Measurements from ENCODE around the gene ATP10B. TPM values are rescaled to one million over a fixed set of nuclear protein-coding genes. Genes with fewer than 3 reads are reported as not detected.
"Not testable (repeated sequence)": the region's sequence is repeated elsewhere in the genome, so short reads cannot be mapped to it uniquely, and the experiment has no call there.

The ATP10B gene
- polyA plus RNA-seq, 1 donor (not counting 4 experiments of a cell fraction or from before 2014, with no cell fraction given): 0.25 TPM

DNA sequence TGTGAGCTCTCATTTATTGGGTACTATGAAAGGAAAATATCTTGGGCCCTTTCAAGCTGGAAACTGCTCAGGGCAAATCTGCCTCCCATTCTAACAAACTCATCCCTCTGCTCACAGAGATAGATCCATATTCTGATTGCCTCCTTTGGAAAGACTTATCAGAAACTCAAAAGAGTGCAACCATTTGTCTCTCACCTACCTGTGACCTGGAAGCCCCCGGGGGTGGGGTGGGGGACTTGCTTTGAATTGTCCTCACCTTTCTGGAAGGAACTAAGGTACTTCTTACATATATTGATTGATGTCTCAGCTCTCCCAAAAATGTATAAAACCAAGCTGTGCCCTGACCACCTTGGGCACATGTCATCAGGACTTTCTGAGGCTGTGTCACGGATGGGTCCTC is 125.3 kb downstream of the ATP10B start:
- Histone ChIP-seq H3K36me3 (ENCODE audit: control insufficient read depth in 2 of 2, extremely low read depth in 1 of 2, insufficient read depth in 2 of 2, low read length in 2 of 2) (no peaks in the 10 kb centered on the region), H2AFZ (ENCODE audit: control insufficient read depth, low read length) (no peak overlapping the region), H3K4me2 (ENCODE audit: control insufficient read depth, extremely low read depth, insufficient read depth, low read depth, low read length) (no peak overlapping the region), H3K27me3 (ENCODE audit: control insufficient read depth, extremely low read depth, insufficient read depth, low read length) (no peaks in the 10 kb centered on the region), H3K9ac (ENCODE audit: control insufficient read depth, extremely low read depth, insufficient read depth, low read length) (no peak overlapping the region), H4K20me1 (ENCODE audit: control insufficient read depth, extremely low read depth, insufficient read depth, low read length) (no peaks in the 10 kb centered on the region), H3K9me1 (ENCODE audit: control insufficient read depth, extremely low read depth, insufficient read depth, low read length) (no peaks in the 10 kb centered on the region), H3K9me3 (ENCODE audit: control insufficient read depth, low read depth, low read length) (no peaks in the 10 kb centered on the region), H3K27ac (ENCODE audit: control insufficient read depth, insufficient read depth, low read length) (no peak overlapping the region), H3K4me3 (ENCODE audit: control insufficient read depth in 2 of 3, extremely low read depth in 1 of 3, insufficient read depth in 2 of 3, low read depth in 1 of 3, low read length in 3 of 3) (no peak overlapping the region), H3K79me2 (ENCODE audit: control insufficient read depth, insufficient read depth, low read length) (no peaks in the 10 kb centered on the region), H3K4me1 (ENCODE audit: control insufficient read depth, extremely low read depth, insufficient read depth, low read length) (no peaks in the 10 kb centered on the region)
- dilution Hi-C loops (cut with MboI; ENCODE audit: extremely low pct_ligation_motif_present, low sequenced_read_pairs): no loop called here
- DNase-seq (ENCODE audit: low read depth, low spot score): no peak
- FAIRE-seq: no peak
- TF ChIP-seq EZH2 (IDR thresholded peaks at IDR 0.05; ENCODE audit: low read length): no peak
- TF ChIP-seq, protein P1, sequence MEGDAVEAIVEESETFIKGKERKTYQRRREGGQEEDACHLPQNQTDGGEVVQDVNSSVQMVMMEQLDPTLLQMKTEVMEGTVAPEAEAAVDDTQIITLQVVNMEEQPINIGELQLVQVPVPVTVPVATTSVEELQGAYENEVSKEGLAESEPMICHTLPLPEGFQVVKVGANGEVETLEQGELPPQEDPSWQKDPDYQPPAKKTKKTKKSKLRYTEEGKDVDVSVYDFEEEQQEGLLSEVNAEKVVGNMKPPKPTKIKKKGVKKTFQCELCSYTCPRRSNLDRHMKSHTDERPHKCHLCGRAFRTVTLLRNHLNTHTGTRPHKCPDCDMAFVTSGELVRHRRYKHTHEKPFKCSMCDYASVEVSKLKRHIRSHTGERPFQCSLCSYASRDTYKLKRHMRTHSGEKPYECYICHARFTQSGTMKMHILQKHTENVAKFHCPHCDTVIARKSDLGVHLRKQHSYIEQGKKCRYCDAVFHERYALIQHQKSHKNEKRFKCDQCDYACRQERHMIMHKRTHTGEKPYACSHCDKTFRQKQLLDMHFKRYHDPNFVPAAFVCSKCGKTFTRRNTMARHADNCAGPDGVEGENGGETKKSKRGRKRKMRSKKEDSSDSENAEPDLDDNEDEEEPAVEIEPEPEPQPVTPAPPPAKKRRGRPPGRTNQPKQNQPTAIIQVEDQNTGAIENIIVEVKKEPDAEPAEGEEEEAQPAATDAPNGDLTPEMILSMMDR (optimal IDR thresholded peaks at IDR 0.05 in 1 of 3, IDR thresholded peaks at IDR 0.05 in 1 of 3, conservative IDR thresholded peaks at IDR 0.05 in 1 of 3; ENCODE audit: extremely low read depth in 1 of 3, insufficient read depth in 2 of 3, low read length in 3 of 3): no peak

DNA sequence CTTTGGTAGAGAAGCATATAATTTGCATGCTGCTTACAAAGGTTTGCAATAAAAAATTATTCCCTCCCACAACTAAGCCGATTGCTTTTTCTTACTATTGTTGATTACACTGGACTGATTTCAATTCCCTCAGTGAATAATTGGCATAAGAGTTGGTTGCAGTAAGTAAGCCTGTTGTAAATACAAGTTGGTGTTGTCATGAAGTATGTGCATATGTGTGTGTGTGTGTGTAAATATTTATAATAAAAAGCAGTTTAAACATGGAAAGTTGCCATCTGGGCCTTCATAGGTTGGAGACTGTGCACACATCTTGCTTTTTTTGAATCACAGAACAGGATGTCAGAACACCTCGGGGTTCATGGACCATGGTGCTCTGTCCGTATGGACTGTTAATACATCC is 131.2 kb downstream of the ATP10B start:
- no peaks in the 10 kb centered on the region for H3K27me3 ChIP-seq (ENCODE audit: control insufficient read depth, extremely low read depth, insufficient read depth, low read length)
- dilution Hi-C loops (cut with MboI; ENCODE audit: extremely low pct_ligation_motif_present, low sequenced_read_pairs): no loop called here

DNA sequence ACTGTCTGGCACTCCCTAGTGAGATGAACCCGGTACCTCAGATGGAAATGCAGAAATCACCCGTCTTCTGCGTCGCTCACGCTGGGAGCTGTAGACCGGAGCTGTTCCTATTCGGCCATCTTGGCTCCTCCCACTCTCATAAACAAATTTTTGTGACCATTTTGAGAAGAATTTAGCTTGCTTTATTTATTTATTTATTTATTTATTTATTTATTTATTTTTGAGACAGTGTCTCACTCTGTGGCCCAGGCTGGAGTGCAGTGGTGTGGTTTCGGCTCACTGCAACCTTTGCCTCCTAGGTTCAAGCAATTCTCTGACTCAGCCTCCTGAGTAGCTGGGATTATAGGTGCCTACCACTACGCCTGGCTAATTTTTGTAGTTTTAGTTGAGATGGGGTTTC is 136.5 kb downstream of the ATP10B start:
- H3K9ac ChIP-seq (ENCODE audit: control insufficient read depth, extremely low read depth, insufficient read depth, low read length); H3K36me3 ChIP-seq (ENCODE audit: control insufficient read depth in 2 of 2, extremely low read depth in 1 of 2, insufficient read depth in 2 of 2, low read length in 2 of 2); H3K4me1 ChIP-seq (ENCODE audit: control insufficient read depth, extremely low read depth, insufficient read depth, low read length); FAIRE-seq; H3K9me1 ChIP-seq (ENCODE audit: control insufficient read depth, extremely low read depth, insufficient read depth, low read length); H3K4me2 ChIP-seq (ENCODE audit: control insufficient read depth, extremely low read depth, insufficient read depth, low read depth, low read length); H2AFZ ChIP-seq (ENCODE audit: control insufficient read depth, low read length); H3K79me2 ChIP-seq (ENCODE audit: control insufficient read depth, insufficient read depth, low read length); H3K4me3 ChIP-seq (ENCODE audit: control insufficient read depth in 2 of 3, extremely low read depth in 1 of 3, insufficient read depth in 2 of 3, low read depth in 1 of 3, low read length in 3 of 3); DNase-seq (ENCODE audit: low read depth, low spot score); H4K20me1 ChIP-seq (ENCODE audit: control insufficient read depth, extremely low read depth, insufficient read depth, low read length); dilution Hi-C loops (cut with MboI; ENCODE audit: extremely low pct_ligation_motif_present, low sequenced_read_pairs); H3K27me3 ChIP-seq (ENCODE audit: control insufficient read depth, extremely low read depth, insufficient read depth, low read length); H3K9me3 ChIP-seq (ENCODE audit: control insufficient read depth, low read depth, low read length); H3K27ac ChIP-seq (ENCODE audit: control insufficient read depth, insufficient read depth, low read length): not testable (repeated sequence)

More for the DNA sequence above, 131.2 kb downstream of the ATP10B start:
- Histone ChIP-seq H3K9me1 (ENCODE audit: control insufficient read depth, extremely low read depth, insufficient read depth, low read length) (no peaks in the 10 kb centered on the region), H3K4me3 (ENCODE audit: control insufficient read depth in 2 of 3, extremely low read depth in 1 of 3, insufficient read depth in 2 of 3, low read depth in 1 of 3, low read length in 3 of 3) (no peak overlapping the region), H2AFZ (ENCODE audit: control insufficient read depth, low read length) (no peak overlapping the region), H3K36me3 (ENCODE audit: control insufficient read depth in 2 of 2, extremely low read depth in 1 of 2, insufficient read depth in 2 of 2, low read length in 2 of 2) (no peaks in the 10 kb centered on the region), H3K9me3 (ENCODE audit: control insufficient read depth, low read depth, low read length) (no peaks in the 10 kb centered on the region), H3K4me2 (ENCODE audit: control insufficient read depth, extremely low read depth, insufficient read depth, low read depth, low read length) (no peak overlapping the region), H3K27ac (ENCODE audit: control insufficient read depth, insufficient read depth, low read length) (no peak overlapping the region), H3K79me2 (ENCODE audit: control insufficient read depth, insufficient read depth, low read length) (no peaks in the 10 kb centered on the region), H3K4me1 (ENCODE audit: control insufficient read depth, extremely low read depth, insufficient read depth, low read length) (no peaks in the 10 kb centered on the region), H4K20me1 (ENCODE audit: control insufficient read depth, extremely low read depth, insufficient read depth, low read length) (no peaks in the 10 kb centered on the region), H3K9ac (ENCODE audit: control insufficient read depth, extremely low read depth, insufficient read depth, low read length) (no peak overlapping the region)
- TF ChIP-seq EZH2 (IDR thresholded peaks at IDR 0.05; ENCODE audit: low read length): no peak
- TF ChIP-seq, protein P1 (optimal IDR thresholded peaks at IDR 0.05 in 1 of 3, IDR thresholded peaks at IDR 0.05 in 1 of 3, conservative IDR thresholded peaks at IDR 0.05 in 1 of 3; ENCODE audit: extremely low read depth in 1 of 3, insufficient read depth in 2 of 3, low read length in 3 of 3): no peak
- DNase-seq (ENCODE audit: low read depth, low spot score): no peak
- no peak for FAIRE-seq

Measured in keratinocyte (primary cell).